ENCODE measurements around the gene NCKAP5.

The NCKAP5 gene

DNA sequence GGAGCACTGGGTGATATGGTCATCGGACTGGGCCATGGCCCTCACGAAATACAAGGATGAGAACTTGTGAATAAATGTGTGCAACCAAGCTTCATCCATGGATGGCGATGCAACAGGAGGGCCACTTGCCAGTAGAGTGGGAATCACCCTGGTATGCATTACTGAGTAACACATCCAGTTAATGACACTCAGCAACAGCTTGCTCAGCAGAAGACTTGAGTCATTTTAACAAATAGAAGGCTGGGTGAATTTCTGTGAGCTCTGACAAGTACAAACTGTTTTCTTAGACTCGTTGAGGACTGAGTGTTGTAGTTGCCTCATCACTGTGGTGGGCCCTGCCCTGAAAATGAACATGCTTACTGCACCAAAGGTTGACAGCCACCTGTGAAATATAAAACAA lies 221.6 kb downstream of the NCKAP5 start:
- H3K27me3 Mint-ChIP-seq (ENCODE audit: low read depth) = no peaks in the 10 kb centered on the region
- no peaks in the 10 kb centered on the region for H3K36me3 Mint-ChIP-seq (ENCODE audit: low read depth)
- peaks cover 8% of the 10 kb centered on the region for H3K9me3 Mint-ChIP-seq
- H3K27ac Mint-ChIP-seq = no peak overlapping the region
- H3K4me3 Mint-ChIP-seq = no peak overlapping the region
- H3K4me1 Mint-ChIP-seq (ENCODE audit: low read depth) = no peaks in the 10 kb centered on the region

DNA sequence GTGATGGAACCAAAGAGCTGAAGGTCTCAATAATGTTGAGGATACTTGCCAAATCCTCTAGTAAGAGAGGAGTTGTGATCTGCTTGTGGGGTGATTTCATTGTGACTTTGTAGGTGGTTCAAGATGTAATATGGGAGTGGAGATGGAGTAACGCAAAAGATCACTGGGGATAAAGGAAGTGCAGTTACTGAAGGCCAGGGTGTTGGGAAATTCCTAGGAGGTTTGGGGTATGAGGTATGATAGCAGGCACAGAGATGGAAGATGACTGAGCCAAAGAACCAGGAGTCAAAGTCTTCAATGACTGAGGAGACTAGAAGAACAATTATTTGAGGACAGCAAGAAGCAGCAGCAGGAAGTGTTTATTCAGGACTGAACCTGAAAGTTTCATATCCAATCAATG lies 222.6 kb downstream of the NCKAP5 start:
- no peaks in the 10 kb centered on the region for H3K36me3 Mint-ChIP-seq (ENCODE audit: low read depth)
- H3K9me3 Mint-ChIP-seq = peaks cover 5% of the 10 kb centered on the region
- no peak overlapping the region for H3K4me3 Mint-ChIP-seq
- H3K27me3 Mint-ChIP-seq (ENCODE audit: low read depth) = no peaks in the 10 kb centered on the region
- no peak overlapping the region for H3K27ac Mint-ChIP-seq
- no peaks in the 10 kb centered on the region for H3K4me1 Mint-ChIP-seq (ENCODE audit: low read depth)

GRCh38 chr2:133344849-133345248 lies 223.4 kb downstream of the NCKAP5 start:
- H3K27me3 Mint-ChIP-seq (ENCODE audit: low read depth) = no peaks in the 10 kb centered on the region
- H3K4me1 Mint-ChIP-seq (ENCODE audit: low read depth) = no peaks in the 10 kb centered on the region
- H3K27ac Mint-ChIP-seq = no peak overlapping the region
- H3K4me3 Mint-ChIP-seq = no peak overlapping the region
- no peaks in the 10 kb centered on the region for H3K36me3 Mint-ChIP-seq (ENCODE audit: low read depth)
- H3K9me3 Mint-ChIP-seq = peaks cover 5% of the 10 kb centered on the region

DNA sequence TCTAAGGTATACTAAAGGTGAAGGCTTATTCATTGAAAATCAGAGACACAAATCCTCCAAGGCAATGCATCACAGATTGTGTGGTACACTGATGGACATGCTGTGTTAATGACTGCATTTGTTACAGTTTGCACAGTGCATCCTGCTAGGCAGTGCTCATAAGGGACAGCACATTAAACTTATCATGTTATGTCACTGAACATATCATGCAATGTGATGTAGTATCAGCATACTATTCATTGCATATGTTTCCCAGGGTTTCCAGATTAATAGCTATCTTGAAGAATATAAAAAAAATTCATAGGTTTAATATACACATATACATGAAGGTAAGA lies 225.3 kb downstream of the NCKAP5 start:
- no peaks in the 10 kb centered on the region for H3K27me3 Mint-ChIP-seq (ENCODE audit: low read depth)
- H3K36me3 Mint-ChIP-seq (ENCODE audit: low read depth) = no peaks in the 10 kb centered on the region
- no peak overlapping the region for H3K4me3 Mint-ChIP-seq
- H3K4me1 Mint-ChIP-seq (ENCODE audit: low read depth) = no peaks in the 10 kb centered on the region
- peaks cover 5% of the 10 kb centered on the region for H3K9me3 Mint-ChIP-seq
- no peak overlapping the region for H3K27ac Mint-ChIP-seq

- peaks cover 5% of the 10 kb centered on the region for H3K9me3 Mint-ChIP-seq
- no peak overlapping the region for H3K27ac Mint-ChIP-seq
- H3K4me3 Mint-ChIP-seq = no peak overlapping the region
These were observed 225.8 kb downstream of the NCKAP5 start for GRCh38 chr2:133342286-133343017.

GRCh38 chr2:133341575-133341974 lies 226.7 kb downstream of the NCKAP5 start:
- no peak overlapping the region for H3K4me3 Mint-ChIP-seq
- no peaks in the 10 kb centered on the region for H3K27me3 Mint-ChIP-seq (ENCODE audit: low read depth)
- H3K9me3 Mint-ChIP-seq = peaks cover 5% of the 10 kb centered on the region
- H3K36me3 Mint-ChIP-seq (ENCODE audit: low read depth) = no peaks in the 10 kb centered on the region
- H3K27ac Mint-ChIP-seq = no peak overlapping the region
- no peaks in the 10 kb centered on the region for H3K4me1 Mint-ChIP-seq (ENCODE audit: low read depth)

More at GRCh38 chr2:133342286-133343017, 225.8 kb downstream of the NCKAP5 start:
- no peaks in the 10 kb centered on the region for H3K27me3 Mint-ChIP-seq (ENCODE audit: low read depth)
- H3K4me1 Mint-ChIP-seq (ENCODE audit: low read depth) = no peaks in the 10 kb centered on the region
- no peaks in the 10 kb centered on the region for H3K36me3 Mint-ChIP-seq (ENCODE audit: low read depth)

- Mint-ChIP-seq H3K36me3 (ENCODE audit: low read depth) (no peaks in the 10 kb centered on the region), H3K27me3 (ENCODE audit: low read depth) (no peaks in the 10 kb centered on the region), H3K4me3 (no peak overlapping the region), H3K4me1 (ENCODE audit: low read depth) (no peaks in the 10 kb centered on the region), H3K9me3 (no peaks in the 10 kb centered on the region), H3K27ac (no peak overlapping the region)
These were observed 230.0 kb downstream of the NCKAP5 start for GRCh38 chr2:133338224-133338623.

DNA sequence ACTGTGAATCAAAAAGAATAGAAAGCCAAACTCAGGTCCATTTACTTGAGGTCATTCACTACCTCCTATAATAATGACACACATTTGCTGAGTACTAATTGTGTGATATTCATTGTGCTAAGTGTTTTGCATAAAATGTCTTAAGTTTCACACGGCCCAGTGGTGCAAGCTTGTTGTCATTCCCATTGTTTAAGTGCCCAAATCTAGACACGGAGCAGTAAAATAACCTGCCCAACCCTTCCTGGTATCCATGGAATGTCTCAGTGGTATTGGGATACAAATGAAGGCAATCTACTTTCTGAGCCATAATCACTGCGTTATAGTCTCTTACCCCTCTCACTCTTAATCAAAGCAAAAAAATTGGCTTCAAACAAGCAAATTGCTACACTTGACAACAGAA lies 233.3 kb downstream of the NCKAP5 start:
- Mint-ChIP-seq H3K9me3 (no peaks in the 10 kb centered on the region), H3K27me3 (ENCODE audit: low read depth) (no peaks in the 10 kb centered on the region), H3K27ac (no peak overlapping the region), H3K36me3 (ENCODE audit: low read depth) (no peaks in the 10 kb centered on the region), H3K4me3 (no peak overlapping the region), H3K4me1 (ENCODE audit: low read depth) (no peaks in the 10 kb centered on the region)

DNA sequence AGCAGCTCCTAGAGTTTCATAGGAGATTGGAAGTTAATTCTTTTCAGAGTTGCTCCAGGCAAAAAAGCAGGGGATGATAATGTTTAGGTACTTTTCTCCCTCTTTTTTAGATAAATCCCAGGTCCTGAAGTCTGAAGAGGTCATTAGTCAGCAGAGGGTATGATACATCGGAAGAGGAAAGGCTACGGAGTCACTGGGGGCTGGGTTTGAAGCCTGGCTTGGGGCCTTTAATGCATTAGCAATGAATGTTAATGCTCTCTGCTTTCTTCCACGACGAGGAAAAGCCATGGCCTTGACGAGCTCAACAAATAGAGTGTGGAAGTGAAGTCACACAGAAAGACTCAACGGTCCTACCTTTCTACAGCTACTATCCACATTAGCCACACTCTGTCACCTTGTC lies 235.1 kb downstream of the NCKAP5 start:
- no peak overlapping the region for H3K27ac Mint-ChIP-seq
- H3K36me3 Mint-ChIP-seq (ENCODE audit: low read depth) = no peaks in the 10 kb centered on the region
- no peak overlapping the region for H3K4me3 Mint-ChIP-seq
- no peaks in the 10 kb centered on the region for H3K9me3 Mint-ChIP-seq
- peaks cover 2% of the 10 kb centered on the region for H3K4me1 Mint-ChIP-seq (ENCODE audit: low read depth)
- H3K27me3 Mint-ChIP-seq (ENCODE audit: low read depth) = no peaks in the 10 kb centered on the region

DNA sequence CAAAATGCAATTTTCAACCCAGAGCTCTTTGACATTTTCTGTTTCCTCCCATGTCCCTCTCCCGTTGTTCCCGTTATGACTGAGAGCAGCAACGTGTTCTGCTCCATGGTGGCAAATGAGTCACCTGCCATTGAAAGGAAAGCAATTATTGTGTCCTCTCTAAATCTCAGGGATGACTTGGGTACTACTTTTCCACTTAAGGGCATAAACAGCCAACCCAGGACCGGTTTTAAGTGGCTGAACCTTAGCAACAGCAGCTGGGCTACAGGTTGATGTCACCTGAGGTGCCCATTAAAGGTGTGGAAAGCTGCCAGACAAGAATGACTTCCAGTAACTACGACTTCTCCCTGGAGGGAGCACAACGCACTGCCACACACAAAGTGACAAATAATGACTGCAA lies 236.8 kb downstream of the NCKAP5 start:
- Mint-ChIP-seq H3K27me3 (ENCODE audit: low read depth) (no peaks in the 10 kb centered on the region), H3K4me1 (ENCODE audit: low read depth) (peaks cover 7% of the 10 kb centered on the region), H3K27ac (no peak overlapping the region), H3K4me3 (no peak overlapping the region), H3K9me3 (no peaks in the 10 kb centered on the region), H3K36me3 (ENCODE audit: low read depth) (no peaks in the 10 kb centered on the region)

DNA sequence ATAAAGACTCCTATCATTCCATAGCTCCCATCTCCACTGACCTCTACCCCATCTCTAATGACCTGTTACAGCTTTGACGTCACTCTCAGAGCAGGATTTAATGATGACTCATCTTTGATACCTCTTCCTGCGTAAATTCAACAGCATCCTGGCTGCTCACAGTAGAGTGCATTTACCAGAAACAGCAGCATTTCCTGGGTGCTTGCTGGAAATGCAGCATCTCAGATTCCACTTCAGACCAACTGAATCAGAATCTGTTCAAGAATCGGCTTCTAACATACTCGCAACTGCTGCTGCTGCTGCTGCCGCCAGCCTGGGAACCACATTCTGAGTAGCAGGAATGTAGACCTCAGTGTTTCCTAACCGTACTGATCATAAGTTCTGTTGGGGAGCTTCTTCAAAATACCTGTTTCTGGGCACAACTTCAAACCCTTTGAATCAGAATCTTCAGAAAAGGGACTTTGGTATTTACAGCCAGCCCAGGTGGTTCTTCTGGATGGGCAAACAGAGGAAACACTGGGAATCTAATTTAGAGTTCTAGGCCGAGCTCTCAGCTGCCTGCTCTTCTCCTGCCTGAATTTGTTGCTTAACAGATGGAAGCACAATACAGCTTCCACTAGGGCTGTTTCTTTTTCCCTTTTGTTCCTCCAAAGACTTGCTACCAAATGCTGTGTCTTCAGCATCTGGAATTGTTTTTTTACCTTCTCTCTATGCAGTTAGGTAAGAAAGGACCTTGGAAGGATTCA lies 241.4 kb downstream of the NCKAP5 start:
- Mint-ChIP-seq H3K27me3 (ENCODE audit: low read depth) (no peaks in the 10 kb centered on the region), H3K36me3 (ENCODE audit: low read depth) (no peaks in the 10 kb centered on the region), H3K27ac (peak overlapping the region; percentile 61), H3K4me3 (no peak overlapping the region), H3K9me3 (no peaks in the 10 kb centered on the region), H3K4me1 (ENCODE audit: low read depth) (peaks cover 7% of the 10 kb centered on the region)

GRCh38 chr2:133324150-133324561 lies 244.1 kb downstream of the NCKAP5 start:
- Mint-ChIP-seq H3K9me3 (no peaks in the 10 kb centered on the region), H3K36me3 (ENCODE audit: low read depth) (no peaks in the 10 kb centered on the region), H3K4me3 (no peak overlapping the region), H3K27ac (no peak overlapping the region), H3K4me1 (ENCODE audit: low read depth) (peaks cover 5% of the 10 kb centered on the region), H3K27me3 (ENCODE audit: low read depth) (no peaks in the 10 kb centered on the region)

DNA sequence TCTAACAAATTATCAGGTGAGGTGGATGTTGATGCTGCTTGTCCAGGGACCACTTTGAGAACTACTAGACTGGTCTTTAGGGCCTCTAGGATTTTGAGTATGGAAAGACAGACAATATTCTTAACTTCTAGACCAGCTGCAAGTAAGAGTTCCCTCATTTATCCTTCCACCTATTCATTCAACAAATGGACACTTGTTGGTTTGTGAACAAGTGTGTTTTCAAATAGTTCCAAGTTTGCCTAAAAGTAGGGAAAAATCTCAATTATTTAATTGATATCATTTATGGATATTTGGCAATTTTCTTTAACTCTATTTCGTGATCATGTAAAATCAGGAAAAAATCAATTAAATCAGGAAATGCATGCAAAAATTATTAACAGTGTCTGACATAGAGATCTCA lies 245.4 kb downstream of the NCKAP5 start:
- H3K4me1 Mint-ChIP-seq (ENCODE audit: low read depth) = peaks cover 5% of the 10 kb centered on the region
- H3K36me3 Mint-ChIP-seq (ENCODE audit: low read depth) = no peaks in the 10 kb centered on the region
- H3K4me3 Mint-ChIP-seq = no peak overlapping the region
- H3K9me3 Mint-ChIP-seq = no peaks in the 10 kb centered on the region
- no peak overlapping the region for H3K27ac Mint-ChIP-seq
- no peaks in the 10 kb centered on the region for H3K27me3 Mint-ChIP-seq (ENCODE audit: low read depth)

DNA sequence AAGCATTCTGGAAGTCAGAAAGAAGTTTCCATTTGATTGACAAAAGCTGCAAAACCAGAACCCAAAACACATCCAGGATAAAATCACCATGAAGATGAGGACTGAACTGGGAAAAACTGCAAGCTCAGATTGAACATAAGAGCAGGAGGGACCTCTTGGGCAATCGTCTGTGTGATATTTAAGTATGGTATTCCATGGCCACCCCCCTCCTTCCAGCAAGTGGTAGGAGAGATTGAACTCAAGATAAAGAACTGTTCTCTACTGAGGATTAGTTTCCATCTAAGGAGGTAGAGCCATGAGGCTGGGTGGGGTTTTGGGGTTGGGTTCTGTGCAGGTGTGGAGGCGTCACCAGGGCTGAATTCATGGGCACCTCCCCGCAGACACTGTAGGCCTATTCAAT lies 251.1 kb downstream of the NCKAP5 start:
- Mint-ChIP-seq H3K4me1 (ENCODE audit: low read depth) (no peaks in the 10 kb centered on the region), H3K4me3 (no peak overlapping the region), H3K9me3 (no peaks in the 10 kb centered on the region), H3K27ac (no peak overlapping the region), H3K36me3 (ENCODE audit: low read depth) (no peaks in the 10 kb centered on the region), H3K27me3 (ENCODE audit: low read depth) (no peaks in the 10 kb centered on the region)

DNA sequence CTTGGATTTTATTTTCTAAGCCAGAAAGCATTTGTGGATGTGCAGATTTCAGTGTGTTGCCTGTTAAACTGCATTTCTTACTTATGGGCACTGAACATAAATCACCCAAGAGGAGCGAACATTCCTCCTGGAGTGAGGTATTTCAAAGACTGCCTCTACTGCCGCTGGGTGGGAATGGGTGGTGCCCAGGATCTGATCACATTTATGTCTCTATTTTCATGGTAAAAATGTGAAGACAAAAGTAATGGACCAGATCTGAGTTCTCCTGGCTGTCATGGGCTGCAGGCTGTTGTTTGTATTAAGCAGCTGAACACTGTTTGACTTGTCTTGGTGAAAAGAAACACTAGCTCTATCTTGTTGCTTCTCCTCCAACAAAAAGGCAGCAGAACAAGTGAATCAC lies 251.7 kb downstream of the NCKAP5 start:
- H3K4me3 Mint-ChIP-seq = no peak overlapping the region
- no peaks in the 10 kb centered on the region for H3K27me3 Mint-ChIP-seq (ENCODE audit: low read depth)
- no peaks in the 10 kb centered on the region for H3K36me3 Mint-ChIP-seq (ENCODE audit: low read depth)
- no peaks in the 10 kb centered on the region for H3K9me3 Mint-ChIP-seq
- H3K4me1 Mint-ChIP-seq (ENCODE audit: low read depth) = no peaks in the 10 kb centered on the region
- H3K27ac Mint-ChIP-seq = no peak overlapping the region
